ENCODE data around the gene POLA1.

POLA1 gene

DNA sequence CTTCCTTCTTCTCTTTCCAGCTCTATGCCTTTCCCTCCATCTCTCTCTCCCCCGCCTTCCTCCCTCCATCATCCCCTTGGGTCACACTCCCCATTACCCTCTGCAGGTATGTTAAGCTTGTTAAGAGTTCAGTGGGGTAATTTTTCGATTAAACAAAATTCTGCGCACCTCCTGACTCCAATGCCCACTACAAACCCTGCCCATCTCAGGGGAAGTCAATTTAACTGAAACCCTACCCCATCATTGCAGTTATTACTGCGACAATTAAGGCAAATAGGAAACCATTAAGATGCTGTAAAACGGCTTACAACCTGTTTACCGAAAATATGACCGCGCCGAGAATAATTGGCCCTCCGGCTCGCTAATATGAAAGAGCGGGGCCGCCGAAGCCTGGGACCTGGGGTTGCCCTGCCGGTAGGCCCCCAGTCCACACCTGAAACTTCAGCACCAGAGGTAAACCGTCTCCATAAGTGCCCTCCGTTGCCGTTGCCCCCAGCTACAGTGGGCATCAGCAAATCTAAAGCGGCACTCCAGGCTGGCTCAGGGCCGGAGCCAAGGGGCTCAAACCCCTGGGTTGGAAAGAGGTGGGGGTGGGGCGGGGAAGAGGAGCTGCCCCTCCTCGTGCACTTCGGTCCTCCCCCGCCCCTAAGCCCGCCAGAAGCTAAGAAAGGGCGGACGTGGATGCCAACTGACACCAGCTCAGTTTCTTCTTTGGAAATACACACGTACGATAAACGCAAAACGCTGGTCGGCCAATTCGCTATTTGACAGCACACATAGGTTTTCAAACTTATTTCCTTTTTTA is 317.3 kb downstream of the POLA1 start:
- no peak for DNase-seq (ENCODE audit: low spot score)

DNA sequence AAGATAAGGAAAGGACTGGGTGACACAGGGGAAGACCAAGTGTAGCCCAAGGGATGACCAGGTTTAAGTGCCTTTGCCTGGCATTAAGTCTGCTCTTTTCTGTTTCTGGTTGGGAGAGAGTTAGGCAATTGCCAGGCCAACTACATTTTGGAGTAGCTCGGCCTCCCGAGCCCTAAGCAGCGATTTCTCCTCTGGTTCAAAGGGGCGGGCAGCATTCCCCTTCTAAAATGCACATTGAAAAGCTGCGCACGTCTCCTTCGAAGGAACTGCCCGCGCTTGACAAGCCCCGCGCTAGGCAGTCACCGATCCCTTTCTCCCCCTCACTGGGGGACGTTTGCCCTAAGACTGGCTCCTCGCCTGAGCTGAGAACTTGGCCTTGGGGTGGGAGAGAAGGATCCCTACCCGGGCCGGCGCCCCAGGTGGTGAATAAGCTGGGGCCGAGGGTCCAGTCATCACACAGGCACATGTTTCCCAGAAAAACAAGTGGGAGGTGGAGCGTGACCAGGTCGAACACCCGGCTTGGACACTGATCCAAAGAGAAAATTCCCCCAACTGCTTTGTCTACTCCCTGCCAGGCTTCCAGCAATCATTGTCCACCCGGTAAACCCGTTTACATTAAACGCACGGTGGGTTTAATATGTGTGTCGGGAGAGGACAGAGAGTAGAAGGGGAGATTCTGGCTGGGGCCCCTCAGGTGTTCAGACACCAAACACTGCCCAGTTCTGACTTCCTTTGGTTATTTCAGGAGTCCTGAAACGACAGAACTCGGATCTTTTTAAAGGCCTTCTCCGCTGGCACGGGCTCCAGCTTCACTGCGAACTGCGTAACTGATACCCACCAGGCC is 318.1 kb downstream of the POLA1 start:
- DNase-seq (ENCODE audit: low spot score), result peak; percentile 19

DNA sequence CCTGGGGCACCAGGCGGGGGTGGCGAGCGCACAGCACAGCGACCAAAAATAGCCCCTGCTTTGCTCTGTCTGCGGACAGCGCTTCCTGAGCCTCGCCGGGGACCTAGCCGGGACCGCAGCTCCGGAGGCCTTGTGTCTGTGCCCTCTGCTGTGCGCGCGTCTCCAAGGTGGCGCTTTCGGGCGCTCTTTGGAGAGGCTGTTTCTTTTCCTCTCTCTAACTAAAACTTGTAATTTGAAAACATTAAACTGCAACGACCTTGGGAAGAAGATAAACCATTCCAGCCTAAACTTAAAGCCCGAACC is 318.7 kb downstream of the POLA1 start:
- DNase-seq (ENCODE audit: low spot score), result peak; percentile 24

- DNase-seq (ENCODE audit: low spot score), result peak; percentile 16
These were observed 319.3 kb downstream of the POLA1 start for GRCh38 chrX:25012793-25013631.

DNA sequence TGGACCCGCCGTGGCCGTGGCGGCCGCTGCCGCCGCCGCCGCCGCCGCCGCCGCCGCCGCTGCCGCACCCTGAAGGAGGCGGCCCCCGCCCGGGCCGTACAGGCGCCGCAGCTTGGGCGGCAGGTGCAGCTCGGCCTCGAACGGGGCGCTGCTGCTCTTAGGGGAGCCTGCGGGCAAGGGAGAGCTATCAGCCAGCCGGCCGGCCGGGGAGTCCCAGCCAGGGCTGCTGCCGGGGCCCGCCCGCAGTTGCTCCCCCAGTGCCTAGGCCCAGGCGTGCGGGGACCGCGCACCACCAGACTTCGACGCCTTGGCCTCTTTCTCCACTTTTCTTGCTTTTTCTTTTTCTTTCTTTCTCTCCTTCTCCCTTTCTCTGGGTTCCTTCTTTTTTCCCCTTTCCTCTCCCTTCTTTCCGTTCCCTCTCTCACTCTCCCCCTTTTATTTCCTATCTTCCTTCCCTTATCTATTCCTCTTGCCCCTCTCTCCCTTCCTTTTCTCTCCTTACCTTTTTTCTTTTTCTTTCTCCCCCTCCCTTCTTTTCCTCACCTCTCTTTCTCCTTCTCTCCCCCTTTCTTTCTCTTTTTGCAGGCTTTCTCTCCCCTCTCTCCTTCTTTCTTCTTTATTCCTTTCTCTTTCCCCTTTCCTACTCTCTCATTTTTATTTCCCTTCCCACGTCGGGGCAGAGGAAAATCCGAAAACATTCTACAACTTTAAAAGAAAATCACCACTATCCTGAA is 320.1 kb downstream of the POLA1 start:
- no peak for DNase-seq (ENCODE audit: low spot score)

DNA sequence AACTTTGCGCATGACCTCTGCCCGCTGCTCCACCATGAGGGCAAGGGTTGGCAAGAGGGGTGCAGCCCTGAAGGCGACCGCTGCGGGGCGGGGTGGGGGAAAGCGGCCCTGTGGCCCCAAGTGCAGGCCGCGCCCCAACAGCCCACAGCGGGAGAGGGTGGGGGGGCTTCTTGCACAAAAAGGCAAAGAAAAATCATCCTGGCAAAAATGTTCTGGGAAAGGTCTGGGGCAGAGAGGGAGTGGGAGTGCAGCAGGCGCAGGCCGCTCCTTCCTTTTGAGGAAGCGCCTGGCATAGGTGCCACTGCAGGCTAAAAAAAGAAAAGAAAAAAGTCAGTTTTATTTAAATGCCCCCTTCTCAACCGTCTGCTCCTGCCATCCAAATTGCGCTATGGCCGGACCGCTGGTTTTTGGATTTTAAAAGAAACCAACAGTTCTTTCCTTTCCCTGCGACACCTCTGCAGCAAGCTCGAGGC is 320.7 kb downstream of the POLA1 start:
- DNase-seq (ENCODE audit: low spot score), result no peak

GRCh38 chrX:25015486-25016360 is 322.0 kb downstream of the POLA1 start, which contains the start of gene ARX:
Gene ARX, minus strand, starts transcription at chrX:25015965. Its CDS starts 228 bp downstream, at chrX:25015737.
- DNase-seq (ENCODE audit: low spot score), result peak; percentile 67

- no peak for DNase-seq (ENCODE audit: low spot score)
These were observed 322.6 kb downstream of the POLA1 start for GRCh38 chrX:25016361-25016671.

- no peak for DNase-seq (ENCODE audit: low spot score)
These were observed 323.4 kb downstream of the POLA1 start for GRCh38 chrX:25016938-25017598.

GRCh38 chrX:25017667-25018247 is 324.0 kb downstream of the POLA1 start:
- DNase-seq (ENCODE audit: low spot score), result no peak

- DNase-seq (ENCODE audit: low spot score), result no peak
These were observed 325.0 kb downstream of the POLA1 start for GRCh38 chrX:25018682-25019081.

- DNase-seq (ENCODE audit: low spot score), result no peak
These were observed 326.1 kb downstream of the POLA1 start for GRCh38 chrX:25019707-25020390.

- no peak for DNase-seq (ENCODE audit: low spot score)
These were observed 326.7 kb downstream of the POLA1 start for GRCh38 chrX:25020391-25020904.

DNA sequence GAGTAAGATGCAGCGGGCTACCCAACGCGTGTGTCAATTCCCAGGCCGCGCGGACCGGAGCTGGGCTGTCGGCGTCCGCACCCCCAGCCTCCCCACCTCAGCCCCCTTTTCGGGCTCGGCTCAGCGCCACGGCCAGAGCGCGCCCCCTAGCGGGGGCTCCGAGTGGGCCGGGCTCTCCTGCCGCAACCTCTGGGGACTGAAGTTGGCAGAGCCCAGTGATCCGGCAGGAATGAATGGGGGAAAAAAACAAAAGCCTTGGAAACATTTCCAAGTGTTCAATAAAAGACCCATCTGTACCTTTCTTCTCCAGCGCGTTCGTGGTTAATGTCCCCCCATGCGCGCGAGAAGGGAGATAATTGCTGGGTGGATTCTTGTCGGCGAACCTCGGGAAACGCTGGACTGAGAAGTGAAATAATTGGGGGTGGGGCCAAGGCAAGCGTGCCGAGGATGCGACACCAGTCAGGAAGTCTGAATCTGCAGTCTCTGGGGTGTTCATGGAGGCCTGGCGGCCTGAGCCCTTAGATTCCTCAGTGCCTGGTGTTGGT is 327.3 kb downstream of the POLA1 start:
- DNase-seq (ENCODE audit: low spot score), result no peak

DNA sequence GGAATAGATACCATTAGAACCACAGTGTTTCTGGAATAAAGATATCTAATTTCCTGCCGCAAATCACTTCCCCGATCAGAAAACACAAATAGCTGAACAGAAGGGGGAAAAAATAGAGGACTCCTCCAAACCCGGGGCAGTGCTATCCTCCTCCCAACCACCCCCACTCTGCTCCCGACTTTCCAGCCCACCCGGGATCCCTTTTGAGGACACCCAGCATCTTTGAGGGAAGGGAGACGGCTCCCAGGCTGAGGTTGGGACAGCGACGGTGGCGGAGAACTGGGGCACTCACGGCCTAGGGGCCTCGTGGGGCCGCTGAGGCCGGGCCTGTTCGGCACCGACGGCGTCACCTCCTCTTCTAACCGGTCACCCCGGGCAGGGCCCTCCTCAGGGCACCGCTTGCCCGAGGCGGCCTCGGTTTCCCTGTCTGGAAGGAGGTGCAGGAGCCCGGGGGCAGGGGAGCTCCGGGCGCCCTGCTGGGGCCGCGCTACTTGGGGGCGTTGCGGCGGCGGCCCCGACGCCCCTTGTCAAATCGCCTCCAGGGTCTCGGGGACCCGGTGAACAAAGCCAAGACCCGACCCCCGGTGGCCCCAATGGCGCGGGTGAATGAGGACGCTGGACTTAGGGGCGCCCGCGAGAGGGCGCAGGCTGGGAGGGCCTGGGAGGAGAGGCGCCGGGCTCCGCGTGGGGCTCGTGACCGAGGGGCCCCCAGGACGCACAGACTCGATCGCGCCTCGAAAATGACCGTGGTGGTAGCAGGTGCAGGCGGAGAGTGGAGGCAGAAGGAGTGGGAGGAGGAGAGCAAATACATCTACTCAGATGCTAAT is 329.0 kb downstream of the POLA1 start:
- DNase-seq (ENCODE audit: low spot score), result no peak

GRCh38 chrX:25023908-25024307 is 330.2 kb downstream of the POLA1 start:
- no peak for DNase-seq (ENCODE audit: low spot score)

GRCh38 chrX:25025615-25026014 is 331.9 kb downstream of the POLA1 start:
- DNase-seq (ENCODE audit: low spot score), result no peak

DNA sequence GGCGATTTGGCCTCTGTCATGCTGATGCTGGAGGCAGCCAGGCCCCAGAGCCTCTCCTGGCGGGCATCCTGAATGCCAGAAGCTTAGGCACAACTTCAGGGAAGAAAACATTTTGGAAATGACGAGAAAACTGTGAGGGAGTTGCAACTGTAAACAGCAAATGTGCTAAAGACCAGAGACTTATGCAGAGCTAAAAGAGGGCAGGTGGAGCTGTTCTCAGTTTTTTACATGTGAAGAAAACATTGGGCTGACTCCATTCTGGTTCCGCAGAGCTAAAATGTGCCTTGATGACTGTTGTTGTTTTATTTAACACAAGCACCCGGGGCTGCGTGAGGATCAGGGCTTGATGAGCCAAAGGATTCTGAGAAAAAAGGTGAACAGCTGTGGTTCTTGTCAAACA is 332.9 kb downstream of the POLA1 start:
- DNase-seq (ENCODE audit: low spot score), result no peak
